SK-N-SH (cell line): ENCODE data around the gene TMEM256.
"Not testable (repeated sequence)": the region's sequence is repeated elsewhere in the genome, so short reads cannot be mapped to it uniquely, and the experiment has no call there.

Experiments
- EP300 ChIP-seq, 2 experiments: IDR thresholded peaks; 2 replicates each; pipeline versions ENCODE4 v1.4.0 to v1.6.1; 2012; ENCODE audit warnings: borderline replicate concordance in 1 of 2, low read depth in 1 of 2, low read length in 1 of 2
- FOSL2 ChIP-seq: IDR thresholded peaks from 2 replicates; pipeline ENCODE4 v1.4.0; 2012; ENCODE audit warnings: low read depth, mild to moderate bottlenecking, moderate library complexity, borderline replicate concordance
- FOXJ3 ChIP-seq: sonication (generic); formaldehyde crosslinking; IDR thresholded peaks from 2 replicates; pipeline ENCODE4 v1.5.1; 2020; ENCODE audit warnings: mild to moderate bottlenecking, missing genetic modification reagents
- GABPA ChIP-seq: IDR thresholded peaks from 2 replicates; pipeline ENCODE4 v1.4.0; 2012; ENCODE audit warnings: low read depth, mild to moderate bottlenecking
- MAX ChIP-seq: IDR thresholded peaks from 2 replicates; pipeline ENCODE4 v1.4.0; 2012; ENCODE audit warnings: low read depth
- NFIC ChIP-seq: IDR thresholded peaks from 2 replicates; pipeline ENCODE4 v1.4.0; 2012; ENCODE audit warnings: borderline replicate concordance
- NRF1 ChIP-seq: IDR thresholded peaks from 2 replicates; pipeline ENCODE4 v1.6.1; 2012; ENCODE audit warnings: low read depth, mild to moderate bottlenecking, low read length
- POLR2AphosphoS5 ChIP-seq: IDR thresholded peaks from 2 replicates; pipeline ENCODE4 v1.6.1; 2012; ENCODE audit warnings: low read depth, low read length
- RFX5 ChIP-seq: IDR thresholded peaks from 2 replicates; pipeline ENCODE4 v1.6.1; 2012; ENCODE audit warnings: mild to moderate bottlenecking, improper control_type of control experiment, low read length
- SMC3 ChIP-seq: IDR thresholded peaks from 2 replicates; pipeline ENCODE4 v1.6.1; 2012; ENCODE audit warnings: low read depth, low read length, improper control_type of control experiment
- TF ChIP-seq, protein P1 (sequence below): fragments of 200-600 bp; sonication (generic); IDR thresholded peaks from 2 replicates; pipeline ENCODE4 v1.6.1; 2017; ENCODE audit warnings: antibody characterized with exemption, mild to moderate bottlenecking, moderate library complexity
- TF ChIP-seq, protein P2 (sequence below): IDR thresholded peaks from 2 replicates; pipeline ENCODE4 v1.4.0; 2012; ENCODE audit warnings: low read depth, borderline replicate concordance
- TF ChIP-seq, protein P3 (sequence below): IDR thresholded peaks from 2 replicates; pipeline ENCODE4 v1.6.1; 2012; ENCODE audit warnings: mild to moderate bottlenecking, low read depth, low read length, moderate library complexity
- TF ChIP-seq, protein P4 (sequence below): IDR thresholded peaks from 2 replicates; pipeline ENCODE4 v1.4.0; 2012; ENCODE audit warnings: low read depth, borderline replicate concordance

DNA sequence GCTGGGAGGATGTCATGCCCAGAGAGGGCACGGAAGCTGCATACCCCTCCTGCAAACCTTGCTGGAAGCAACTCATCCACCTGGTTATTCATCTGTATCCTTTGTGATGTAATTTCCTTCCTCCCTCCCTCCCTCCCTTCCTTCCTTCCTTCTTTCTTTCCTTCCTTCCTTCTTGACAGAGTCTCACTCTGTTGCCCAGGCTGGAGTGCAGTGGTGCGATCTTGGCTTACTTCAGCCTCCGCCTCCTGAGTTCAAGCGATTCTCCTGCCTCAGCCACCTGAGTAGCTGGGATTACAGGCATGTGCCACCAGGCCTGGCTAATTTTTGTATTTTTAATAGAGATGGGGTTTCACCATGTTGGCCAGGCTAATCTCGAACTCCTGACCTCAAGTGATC lies 35.3 kb downstream of the TMEM256 start:
- TF ChIP-seq, protein P1, sequence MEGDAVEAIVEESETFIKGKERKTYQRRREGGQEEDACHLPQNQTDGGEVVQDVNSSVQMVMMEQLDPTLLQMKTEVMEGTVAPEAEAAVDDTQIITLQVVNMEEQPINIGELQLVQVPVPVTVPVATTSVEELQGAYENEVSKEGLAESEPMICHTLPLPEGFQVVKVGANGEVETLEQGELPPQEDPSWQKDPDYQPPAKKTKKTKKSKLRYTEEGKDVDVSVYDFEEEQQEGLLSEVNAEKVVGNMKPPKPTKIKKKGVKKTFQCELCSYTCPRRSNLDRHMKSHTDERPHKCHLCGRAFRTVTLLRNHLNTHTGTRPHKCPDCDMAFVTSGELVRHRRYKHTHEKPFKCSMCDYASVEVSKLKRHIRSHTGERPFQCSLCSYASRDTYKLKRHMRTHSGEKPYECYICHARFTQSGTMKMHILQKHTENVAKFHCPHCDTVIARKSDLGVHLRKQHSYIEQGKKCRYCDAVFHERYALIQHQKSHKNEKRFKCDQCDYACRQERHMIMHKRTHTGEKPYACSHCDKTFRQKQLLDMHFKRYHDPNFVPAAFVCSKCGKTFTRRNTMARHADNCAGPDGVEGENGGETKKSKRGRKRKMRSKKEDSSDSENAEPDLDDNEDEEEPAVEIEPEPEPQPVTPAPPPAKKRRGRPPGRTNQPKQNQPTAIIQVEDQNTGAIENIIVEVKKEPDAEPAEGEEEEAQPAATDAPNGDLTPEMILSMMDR = not testable (repeated sequence)
- TF ChIP-seq, protein P2, sequence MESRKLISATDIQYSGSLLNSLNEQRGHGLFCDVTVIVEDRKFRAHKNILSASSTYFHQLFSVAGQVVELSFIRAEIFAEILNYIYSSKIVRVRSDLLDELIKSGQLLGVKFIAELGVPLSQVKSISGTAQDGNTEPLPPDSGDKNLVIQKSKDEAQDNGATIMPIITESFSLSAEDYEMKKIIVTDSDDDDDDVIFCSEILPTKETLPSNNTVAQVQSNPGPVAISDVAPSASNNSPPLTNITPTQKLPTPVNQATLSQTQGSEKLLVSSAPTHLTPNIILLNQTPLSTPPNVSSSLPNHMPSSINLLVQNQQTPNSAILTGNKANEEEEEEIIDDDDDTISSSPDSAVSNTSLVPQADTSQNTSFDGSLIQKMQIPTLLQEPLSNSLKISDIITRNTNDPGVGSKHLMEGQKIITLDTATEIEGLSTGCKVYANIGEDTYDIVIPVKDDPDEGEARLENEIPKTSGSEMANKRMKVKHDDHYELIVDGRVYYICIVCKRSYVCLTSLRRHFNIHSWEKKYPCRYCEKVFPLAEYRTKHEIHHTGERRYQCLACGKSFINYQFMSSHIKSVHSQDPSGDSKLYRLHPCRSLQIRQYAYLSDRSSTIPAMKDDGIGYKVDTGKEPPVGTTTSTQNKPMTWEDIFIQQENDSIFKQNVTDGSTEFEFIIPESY = not testable (repeated sequence)
- TF ChIP-seq SMC3; FOXJ3 (CRISPR knock-in tag); FOSL2; NRF1; POLR2AphosphoS5; EP300 (IDR thresholded peaks at IDR 0.05; ENCODE audit: borderline replicate concordance in 1 of 2, low read depth in 1 of 2, low read length in 1 of 2); RFX5; MAX; GABPA; NFIC: not testable (repeated sequence)
- TF ChIP-seq, protein P3, sequence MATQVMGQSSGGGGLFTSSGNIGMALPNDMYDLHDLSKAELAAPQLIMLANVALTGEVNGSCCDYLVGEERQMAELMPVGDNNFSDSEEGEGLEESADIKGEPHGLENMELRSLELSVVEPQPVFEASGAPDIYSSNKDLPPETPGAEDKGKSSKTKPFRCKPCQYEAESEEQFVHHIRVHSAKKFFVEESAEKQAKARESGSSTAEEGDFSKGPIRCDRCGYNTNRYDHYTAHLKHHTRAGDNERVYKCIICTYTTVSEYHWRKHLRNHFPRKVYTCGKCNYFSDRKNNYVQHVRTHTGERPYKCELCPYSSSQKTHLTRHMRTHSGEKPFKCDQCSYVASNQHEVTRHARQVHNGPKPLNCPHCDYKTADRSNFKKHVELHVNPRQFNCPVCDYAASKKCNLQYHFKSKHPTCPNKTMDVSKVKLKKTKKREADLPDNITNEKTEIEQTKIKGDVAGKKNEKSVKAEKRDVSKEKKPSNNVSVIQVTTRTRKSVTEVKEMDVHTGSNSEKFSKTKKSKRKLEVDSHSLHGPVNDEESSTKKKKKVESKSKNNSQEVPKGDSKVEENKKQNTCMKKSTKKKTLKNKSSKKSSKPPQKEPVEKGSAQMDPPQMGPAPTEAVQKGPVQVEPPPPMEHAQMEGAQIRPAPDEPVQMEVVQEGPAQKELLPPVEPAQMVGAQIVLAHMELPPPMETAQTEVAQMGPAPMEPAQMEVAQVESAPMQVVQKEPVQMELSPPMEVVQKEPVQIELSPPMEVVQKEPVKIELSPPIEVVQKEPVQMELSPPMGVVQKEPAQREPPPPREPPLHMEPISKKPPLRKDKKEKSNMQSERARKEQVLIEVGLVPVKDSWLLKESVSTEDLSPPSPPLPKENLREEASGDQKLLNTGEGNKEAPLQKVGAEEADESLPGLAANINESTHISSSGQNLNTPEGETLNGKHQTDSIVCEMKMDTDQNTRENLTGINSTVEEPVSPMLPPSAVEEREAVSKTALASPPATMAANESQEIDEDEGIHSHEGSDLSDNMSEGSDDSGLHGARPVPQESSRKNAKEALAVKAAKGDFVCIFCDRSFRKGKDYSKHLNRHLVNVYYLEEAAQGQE = not testable (repeated sequence)
- TF ChIP-seq, protein P4, sequence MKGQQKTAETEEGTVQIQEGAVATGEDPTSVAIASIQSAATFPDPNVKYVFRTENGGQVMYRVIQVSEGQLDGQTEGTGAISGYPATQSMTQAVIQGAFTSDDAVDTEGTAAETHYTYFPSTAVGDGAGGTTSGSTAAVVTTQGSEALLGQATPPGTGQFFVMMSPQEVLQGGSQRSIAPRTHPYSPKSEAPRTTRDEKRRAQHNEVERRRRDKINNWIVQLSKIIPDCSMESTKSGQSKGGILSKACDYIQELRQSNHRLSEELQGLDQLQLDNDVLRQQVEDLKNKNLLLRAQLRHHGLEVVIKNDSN = not testable (repeated sequence)
